Endothelial cell of umbilical vein (primary cell): ENCODE results near the gene ATG4D. TPM values are rescaled to one million over a fixed set of nuclear protein-coding genes. Genes with fewer than 3 reads are reported as not detected.

ENCODE experiments used
- BruUV-seq: library from RNA; stranded (reverse); fragments of 400-500 nt; replicated peaks from 2 replicates; lab custom pipeline; 2021; lab: Mats Ljungman, UMichigan
- CTCF ChIA-PET: fragments of 300-600, 350-600 bp; sonication (Branson Sonifier 250); formaldehyde crosslinking; loops from one replicate; lab custom pipeline; 2021; ENCODE audit warnings: antibody characterized with exemption, inconsistent platforms; lab: Charles Lee
- POLR2A ChIA-PET: fragments of 300-600, 350-600 bp; sonication (Branson Sonifier 250); formaldehyde crosslinking; loops from one replicate; lab custom pipeline; 2021; ENCODE audit warnings: antibody characterized with exemption, inconsistent platforms; lab: Charles Lee
- DNase-seq: peaks from one replicate; pipeline ENCODE4 v3.0.0-alpha.2; 2011; ENCODE audit warnings: low read depth, low spot score
- FAIRE-seq: peaks from 2 replicates; lab custom pipeline; 2011; peaks lifted over from hg19 to GRCh38; lab: Jason Lieb, UNC
- H2AFZ ChIP-seq: 2 replicates; pipeline ENCODE4 v1.6.0; 2012; ENCODE audit warnings: low read depth, low read length, control low read depth, inconsistent platforms
- H3K27ac ChIP-seq: 2 replicates; pipeline ENCODE4 v1.5.1; 2011; ENCODE audit warnings: low read depth, mild to moderate bottlenecking, control low read depth, low read length, moderate library complexity; ENCODE audit not compliant: insufficient read depth
- H3K27me3 ChIP-seq, 2 experiments: 2 replicates each; pipeline versions ENCODE4 v1.6.0 to v1.6.1; 2011; ENCODE audit warnings: low read length in 2 of 2, mixed read lengths in 1 of 2; ENCODE audit not compliant: control insufficient read depth in 2 of 2, insufficient read depth in 2 of 2
- H3K36me3 ChIP-seq, 2 experiments: 2 replicates in 1 of 2; 3 replicates in 1 of 2; pipeline ENCODE4 v1.5.1; 2011; ENCODE audit warnings: low read length in 2 of 2, mild to moderate bottlenecking in 1 of 2, moderate library complexity in 1 of 2; ENCODE audit not compliant: control insufficient read depth in 2 of 2, insufficient read depth in 2 of 2; ENCODE audit errors: extremely low read depth in 1 of 2
- H3K4me1 ChIP-seq: 3 replicates; pipeline ENCODE4 v1.5.1; 2011; ENCODE audit warnings: mild to moderate bottlenecking, low read length; ENCODE audit not compliant: control insufficient read depth, insufficient read depth; ENCODE audit errors: extremely low read depth
- H3K4me2 ChIP-seq: 2 replicates; pipeline ENCODE4 v1.6.1; 2011; ENCODE audit warnings: low read length, control low read depth, mixed read lengths; ENCODE audit not compliant: insufficient read depth
- H3K4me3 ChIP-seq, 3 experiments: fragments of 200-600 bp in 1 of 3; sonication (generic), shearing (Covaris generic) in 1 of 3; replicated peaks in 1 of 3; 2 replicates each; pipeline ENCODE4 v1.5.1; 2011 to 2016; ENCODE audit warnings: control low read depth in 3 of 3, low read length in 3 of 3, mild to moderate bottlenecking in 2 of 3, inconsistent platforms in 1 of 3, low read depth in 1 of 3, moderate library complexity in 1 of 3; ENCODE audit not compliant: insufficient read depth in 1 of 3
- H3K79me2 ChIP-seq: 2 replicates; pipeline ENCODE4 v1.6.0; 2012; ENCODE audit warnings: low read length, inconsistent platforms; ENCODE audit not compliant: control insufficient read depth, insufficient read depth
- H3K9ac ChIP-seq: replicated peaks from 2 replicates; pipeline ENCODE3; 2011; ENCODE audit warnings: low read length, control low read depth; ENCODE audit not compliant: insufficient read depth; ENCODE audit errors: extremely low read depth
- H3K9me1 ChIP-seq: replicated peaks from 3 replicates; pipeline ENCODE4 v1.6.0; 2011; ENCODE audit warnings: mild to moderate bottlenecking, low read length; ENCODE audit not compliant: control insufficient read depth, insufficient read depth; ENCODE audit errors: extremely low read depth
- H3K9me3 ChIP-seq: replicated peaks from 2 replicates; pipeline ENCODE4 v1.5.1; 2012; ENCODE audit warnings: low read length, inconsistent platforms; ENCODE audit not compliant: control insufficient read depth, insufficient read depth
- H4K20me1 ChIP-seq: replicated peaks from 2 replicates; pipeline ENCODE3; 2011; ENCODE audit warnings: mild to moderate bottlenecking, low read length; ENCODE audit not compliant: control insufficient read depth, insufficient read depth; ENCODE audit errors: extremely low read depth
- CTCF ChIP-seq, 2 donors: IDR thresholded peaks; 1 replicate in 1 of 2; 2 replicates in 1 of 2; pipeline ENCODE4 v1.5.1; 2011; ENCODE audit warnings: low read length in 2 of 2, mild to moderate bottlenecking in 2 of 2, moderate library complexity in 2 of 2, control low read depth in 1 of 2, inconsistent platforms in 1 of 2, low read depth in 1 of 2; ENCODE audit not compliant: insufficient read depth in 1 of 2; ENCODE audit errors: extremely low read depth in 1 of 2
- EZH2 ChIP-seq: IDR thresholded peaks from 2 replicates; pipeline ENCODE4 v1.6.1; 2012; ENCODE audit warnings: borderline replicate concordance, low read depth, mild to moderate bottlenecking, moderate library complexity, low read length, inconsistent platforms; ENCODE audit not compliant: severe bottlenecking
- FOS ChIP-seq: IDR thresholded peaks from 2 replicates; pipeline ENCODE4 v1.6.1; 2011; ENCODE audit warnings: mild to moderate bottlenecking, low read length, moderate library complexity, borderline replicate concordance; ENCODE audit not compliant: insufficient read depth
- GATA2 ChIP-seq: IDR thresholded peaks from 2 replicates; pipeline ENCODE4 v1.7.0; 2011; ENCODE audit warnings: low read depth, mild to moderate bottlenecking, moderate library complexity, mixed read lengths, low read length; ENCODE audit not compliant: insufficient read length, insufficient read depth
- JUN ChIP-seq: IDR thresholded peaks from 2 replicates; pipeline ENCODE4 v1.6.1; 2011; ENCODE audit warnings: borderline replicate concordance, low read depth; ENCODE audit not compliant: insufficient read length, insufficient read depth
- MAX ChIP-seq: IDR thresholded peaks from 2 replicates; pipeline ENCODE4 v1.6.1; 2011; ENCODE audit not compliant: insufficient read depth, insufficient read length
- MYC ChIP-seq: IDR thresholded peaks from one replicate; pipeline ENCODE4 v1.6.1; 2011; ENCODE audit warnings: mild to moderate bottlenecking, low read depth, low read length
- POLR2A ChIP-seq: IDR thresholded peaks from 2 replicates; pipeline ENCODE4 v1.6.1; 2012; ENCODE audit warnings: low read depth, mild to moderate bottlenecking, control low read depth, low read length
- POLR2AphosphoS5 ChIP-seq: IDR thresholded peaks from 2 replicates; pipeline ENCODE4 v1.6.1; 2012; ENCODE audit warnings: low read depth, mild to moderate bottlenecking, control low read depth, low read length, moderate library complexity; ENCODE audit not compliant: insufficient read depth
- dilution Hi-C: fragments of 300-500 bp; cut with MboI; formaldehyde crosslinking; loops from one replicate; pipeline ENCODE4 v1.15.0; 2019; ENCODE audit warnings: low sequenced_read_pairs; ENCODE audit not compliant: extremely low pct_ligation_motif_present
- intact Hi-C: fragments of 100-400 bp; cut with micrococcal nuclease; formaldehyde crosslinking; loops from one replicate; pipeline ENCODE4 v1.10.0; 2022
- polyA plus RNA-seq, 4 experiments: library from polyadenylated mRNA; depleted of rRNA in 3 of 4; stranded (reverse) in 3 of 4; unstranded in 1 of 4; fragments of >200 nt; gene quantifications; 2 replicates each; pipeline versions ENCODE4 v1.2.1 to v1.2.3, GENCODE V29; 2011 to 2012; ENCODE audit warnings: missing spikeins in 1 of 4
- total RNA-seq: library from RNA; stranded (reverse); gene quantifications from 2 replicates; pipeline ENCODE4 v1.2.3, GENCODE V29; 2021

The ATG4D gene
- total and polyA plus RNA-seq, 2 donors (not counting 3 experiments of a cell fraction or from before 2014, with no cell fraction given): 19.8 to 24.9 TPM

- no TSS peak for BruUV-seq
- Histone ChIP-seq H3K27ac (no peak overlapping the region), H3K9me3 (no peaks in the 10 kb centered on the region), H3K9ac (no peak overlapping the region), H2AFZ (no peak overlapping the region), H3K36me3 (no peaks in the 10 kb centered on the region), H3K4me1 (peaks cover 13% of the 10 kb centered on the region), H3K9me1 (no peaks in the 10 kb centered on the region), H4K20me1 (no peaks in the 10 kb centered on the region), H3K79me2 (no peaks in the 10 kb centered on the region), H3K4me3 (no peak overlapping the region), H3K27me3 (no peaks in the 10 kb centered on the region), H3K4me2 (no peak overlapping the region)
- ChIA-PET POLR2A (no interaction called here), CTCF (interaction anchor here (4.2 kb wide), 1 partner anchor 13 kb away, joined by 20 read pairs; no protein-coding TSS in a partner anchor)
- DNase-seq: no peak
- intact Hi-C loops: no loop called here
- dilution Hi-C loops: no loop called here
- TF ChIP-seq CTCF (IDR thresholded peaks at IDR 0.05; ENCODE audit: extremely low read depth in 1 of 2, insufficient read depth in 1 of 2, low read depth in 1 of 2, low read length in 2 of 2) (no peak), POLR2AphosphoS5 (no peak), GATA2 (no peak), POLR2A (no peak), JUN (no peak), FOS (no peak), MAX (no peak), EZH2 (no peak), MYC (no peak)
- FAIRE-seq: no peak
Measured at GRCh38 chr19:10593820-10594637, 50.3 kb downstream of the ATG4D start.
